WERI-Rb-1 (cell line): ENCODE results near the gene PPP4R1.

Experiments
- DNase-seq: peaks from one replicate; pipeline ENCODE4 v3.0.0-alpha.2; 2020
- H3K27ac ChIP-seq: fragments of 250-450 bp; sonication (Bioruptor Pico); 2 replicates; pipeline ENCODE4 v1.5.1; 2020; ENCODE audit warnings: mild to moderate bottlenecking, moderate library complexity
- H3K27me3 ChIP-seq: fragments of 250-450 bp; sonication (Bioruptor Pico); 2 replicates; pipeline ENCODE4 v1.5.1; 2021; ENCODE audit warnings: mild to moderate bottlenecking, low read depth, moderate library complexity; ENCODE audit not compliant: insufficient read depth, severe bottlenecking
- H3K36me3 ChIP-seq: fragments of 250-450 bp; sonication (Bioruptor Pico); 2 replicates; pipeline ENCODE4 v1.5.1; 2020; ENCODE audit warnings: mild to moderate bottlenecking, moderate library complexity
- H3K4me3 ChIP-seq: 2 replicates; pipeline ENCODE4 v1.5.1; 2011; ENCODE audit warnings: low read depth, mild to moderate bottlenecking, control low read depth, low read length
- H3K9me3 ChIP-seq: fragments of 250-450 bp; sonication (Bioruptor Pico); 2 replicates; pipeline ENCODE4 v1.5.1; 2021; ENCODE audit warnings: mild to moderate bottlenecking, moderate library complexity; ENCODE audit not compliant: severe bottlenecking
- TF ChIP-seq, protein P1 (sequence below): IDR thresholded peaks from 2 replicates; pipeline ENCODE4 v1.5.1; 2011; ENCODE audit warnings: low read depth, mild to moderate bottlenecking, control low read depth, inconsistent platforms, low read length

The PPP4R1 gene

DNA sequence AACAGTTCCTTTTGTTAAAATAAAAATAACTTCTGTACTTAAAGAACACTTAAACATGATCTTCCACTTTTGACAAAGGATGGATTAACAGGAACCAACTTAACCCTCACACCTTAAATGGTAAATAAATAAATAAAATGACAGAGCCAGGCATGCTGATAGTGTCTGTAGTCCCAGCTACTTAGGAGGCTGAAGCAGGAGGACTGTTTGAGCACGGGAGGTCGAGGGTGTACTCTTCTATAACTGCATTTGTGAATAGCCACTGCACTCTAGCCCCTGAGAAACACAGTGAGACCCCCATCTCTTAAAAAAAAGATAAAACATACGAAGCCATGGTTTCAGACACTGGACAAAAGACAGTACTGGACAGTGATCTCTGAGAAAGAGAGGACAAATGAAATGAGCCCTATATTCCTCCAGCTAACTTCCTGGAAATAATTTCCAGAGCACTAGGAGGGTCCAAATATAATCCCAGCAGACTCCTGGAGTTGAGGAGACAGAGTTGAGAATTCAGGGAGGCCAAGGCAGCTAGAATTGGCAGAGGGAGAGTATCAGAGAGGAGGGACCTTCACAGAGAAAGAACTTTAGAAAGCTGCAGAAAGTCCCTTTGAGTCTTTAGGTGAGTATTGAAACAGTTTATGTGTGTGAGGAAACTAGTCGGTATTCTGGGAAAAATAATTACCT is 17.4 kb downstream of the PPP4R1 start:
- H3K27ac ChIP-seq, result no peak overlapping the region
- TF ChIP-seq, protein P1, sequence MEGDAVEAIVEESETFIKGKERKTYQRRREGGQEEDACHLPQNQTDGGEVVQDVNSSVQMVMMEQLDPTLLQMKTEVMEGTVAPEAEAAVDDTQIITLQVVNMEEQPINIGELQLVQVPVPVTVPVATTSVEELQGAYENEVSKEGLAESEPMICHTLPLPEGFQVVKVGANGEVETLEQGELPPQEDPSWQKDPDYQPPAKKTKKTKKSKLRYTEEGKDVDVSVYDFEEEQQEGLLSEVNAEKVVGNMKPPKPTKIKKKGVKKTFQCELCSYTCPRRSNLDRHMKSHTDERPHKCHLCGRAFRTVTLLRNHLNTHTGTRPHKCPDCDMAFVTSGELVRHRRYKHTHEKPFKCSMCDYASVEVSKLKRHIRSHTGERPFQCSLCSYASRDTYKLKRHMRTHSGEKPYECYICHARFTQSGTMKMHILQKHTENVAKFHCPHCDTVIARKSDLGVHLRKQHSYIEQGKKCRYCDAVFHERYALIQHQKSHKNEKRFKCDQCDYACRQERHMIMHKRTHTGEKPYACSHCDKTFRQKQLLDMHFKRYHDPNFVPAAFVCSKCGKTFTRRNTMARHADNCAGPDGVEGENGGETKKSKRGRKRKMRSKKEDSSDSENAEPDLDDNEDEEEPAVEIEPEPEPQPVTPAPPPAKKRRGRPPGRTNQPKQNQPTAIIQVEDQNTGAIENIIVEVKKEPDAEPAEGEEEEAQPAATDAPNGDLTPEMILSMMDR, result no peak
- no peak for DNase-seq
- no peak overlapping the region for H3K4me3 ChIP-seq
- no peaks in the 10 kb centered on the region for H3K27me3 ChIP-seq
- H3K9me3 ChIP-seq, result no peaks in the 10 kb centered on the region
- H3K36me3 ChIP-seq, result peaks cover 19% of the 10 kb centered on the region

DNA sequence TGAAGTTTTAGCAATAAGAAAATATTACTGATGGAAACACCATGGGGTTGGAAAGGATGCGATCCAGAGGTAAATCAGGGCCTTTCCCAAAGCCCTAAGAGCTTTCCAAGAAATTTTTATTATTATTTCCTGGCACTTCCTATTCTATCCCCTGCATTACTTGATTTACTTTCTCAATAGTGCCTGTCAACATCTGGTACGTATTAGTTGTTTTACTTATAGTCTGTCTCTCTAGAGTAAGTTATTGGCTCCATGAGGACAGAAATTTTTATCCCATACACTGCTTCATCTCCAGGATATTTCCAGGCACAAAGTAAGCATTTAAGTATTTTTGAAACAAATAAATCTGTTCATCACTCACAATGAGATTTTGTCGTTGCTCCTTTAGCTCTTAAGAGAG is 18.1 kb downstream of the PPP4R1 start:
- peaks cover 26% of the 10 kb centered on the region for H3K36me3 ChIP-seq
- no peak overlapping the region for H3K27ac ChIP-seq
- H3K27me3 ChIP-seq, result no peaks in the 10 kb centered on the region
- H3K9me3 ChIP-seq, result no peaks in the 10 kb centered on the region
- no peak for DNase-seq
- no peak overlapping the region for H3K4me3 ChIP-seq
- TF ChIP-seq, protein P1, result no peak

DNA sequence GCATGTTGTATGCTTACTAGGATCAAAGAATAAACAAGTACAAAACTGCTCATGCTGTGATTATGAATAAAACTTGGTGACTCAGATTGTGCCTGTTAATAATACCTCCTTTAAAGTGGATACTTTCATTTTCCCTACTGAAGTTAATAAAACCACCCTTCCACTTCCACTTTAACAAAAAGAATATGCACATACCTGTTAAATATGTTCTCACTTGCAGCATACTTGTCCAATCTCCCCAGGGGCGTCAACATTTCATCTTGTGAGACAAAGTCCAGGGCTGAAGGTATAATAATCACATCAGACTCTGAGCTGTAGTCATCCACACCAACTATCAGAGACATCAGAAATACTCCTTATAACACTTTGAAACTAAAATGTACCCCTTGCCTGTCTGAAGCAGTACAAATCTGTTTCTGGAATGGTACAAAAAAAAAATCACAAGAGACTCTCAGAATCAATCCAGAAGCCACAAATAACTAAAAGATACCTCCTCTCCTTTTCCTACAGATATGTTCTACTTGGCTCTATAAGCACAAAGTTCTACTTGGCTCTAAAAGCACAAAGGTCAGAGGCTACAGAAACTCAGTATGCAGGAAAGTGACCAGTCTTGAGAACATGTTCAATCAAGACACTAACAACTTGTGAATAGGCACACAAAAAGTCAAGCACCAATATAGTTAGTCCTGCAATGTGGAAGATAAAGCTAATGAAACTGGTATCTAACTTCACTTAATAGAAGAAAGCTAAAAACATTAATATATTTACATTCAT is 19.3 kb downstream of the PPP4R1 start:
- TF ChIP-seq, protein P1, result no peak
- Histone ChIP-seq H3K9me3 (no peaks in the 10 kb centered on the region), H3K4me3 (no peak overlapping the region), H3K27ac (no peak overlapping the region), H3K36me3 (peaks cover 26% of the 10 kb centered on the region), H3K27me3 (no peaks in the 10 kb centered on the region)
- DNase-seq, result no peak

DNA sequence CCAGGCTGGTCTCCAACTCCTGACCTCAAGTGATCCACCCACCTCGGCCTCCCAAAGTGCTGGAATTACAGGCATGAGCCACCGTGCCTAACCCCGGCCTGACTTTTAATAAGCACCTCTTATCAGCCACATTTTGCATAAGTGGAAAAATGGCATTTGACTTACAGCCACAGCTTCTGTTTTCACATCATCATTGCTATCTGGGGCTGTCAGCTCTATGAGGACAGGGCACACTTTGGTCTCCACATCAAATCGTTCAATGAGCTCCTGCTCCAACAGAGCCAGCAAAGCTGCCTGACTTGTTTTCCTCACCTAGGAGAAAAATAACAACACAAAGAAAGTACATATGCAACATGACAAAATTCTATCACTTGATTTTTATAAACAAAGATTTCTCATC is 26.4 kb downstream of the PPP4R1 start:
- TF ChIP-seq, protein P1, result no peak
- no peaks in the 10 kb centered on the region for H3K9me3 ChIP-seq
- no peak overlapping the region for H3K27ac ChIP-seq
- peaks cover 64% of the 10 kb centered on the region for H3K36me3 ChIP-seq
- DNase-seq, result no peak
- no peaks in the 10 kb centered on the region for H3K27me3 ChIP-seq
- no peak overlapping the region for H3K4me3 ChIP-seq

DNA sequence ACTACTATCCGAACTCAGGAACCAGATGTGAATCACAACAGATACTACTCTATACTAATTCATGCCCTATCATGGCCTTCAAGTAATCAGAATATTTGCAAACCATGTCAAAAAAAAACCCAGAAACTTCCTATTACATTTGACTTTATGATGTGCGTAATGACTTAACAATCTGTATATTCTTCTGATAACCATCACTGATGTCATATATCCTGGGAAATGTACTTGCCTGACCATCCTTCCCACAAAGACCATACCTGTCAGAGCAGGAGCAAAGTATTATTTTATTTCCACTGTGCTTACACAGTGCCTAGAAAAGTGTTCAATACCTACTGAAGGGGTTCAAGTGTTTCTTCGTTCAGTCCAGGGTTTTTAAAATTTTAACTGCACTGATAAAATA is 27.5 kb downstream of the PPP4R1 start:
- Histone ChIP-seq H3K9me3 (no peaks in the 10 kb centered on the region), H3K36me3 (peaks cover 61% of the 10 kb centered on the region), H3K27me3 (no peaks in the 10 kb centered on the region), H3K4me3 (no peak overlapping the region), H3K27ac (no peak overlapping the region)
- DNase-seq, result no peak
- TF ChIP-seq, protein P1, result no peak
